Cortex of kidney (tissue), 1 donor: ENCODE results near the gene MRPL20.
"Not testable (repeated sequence)": the region's sequence is repeated elsewhere in the genome, so short reads cannot be mapped to it uniquely, and the experiment has no call there.

Source experiments
- DNase-seq: peaks from one replicate; lab custom pipeline; 2025; lab: John Stamatoyannopoulos, UW

MRPL20 gene

DNA sequence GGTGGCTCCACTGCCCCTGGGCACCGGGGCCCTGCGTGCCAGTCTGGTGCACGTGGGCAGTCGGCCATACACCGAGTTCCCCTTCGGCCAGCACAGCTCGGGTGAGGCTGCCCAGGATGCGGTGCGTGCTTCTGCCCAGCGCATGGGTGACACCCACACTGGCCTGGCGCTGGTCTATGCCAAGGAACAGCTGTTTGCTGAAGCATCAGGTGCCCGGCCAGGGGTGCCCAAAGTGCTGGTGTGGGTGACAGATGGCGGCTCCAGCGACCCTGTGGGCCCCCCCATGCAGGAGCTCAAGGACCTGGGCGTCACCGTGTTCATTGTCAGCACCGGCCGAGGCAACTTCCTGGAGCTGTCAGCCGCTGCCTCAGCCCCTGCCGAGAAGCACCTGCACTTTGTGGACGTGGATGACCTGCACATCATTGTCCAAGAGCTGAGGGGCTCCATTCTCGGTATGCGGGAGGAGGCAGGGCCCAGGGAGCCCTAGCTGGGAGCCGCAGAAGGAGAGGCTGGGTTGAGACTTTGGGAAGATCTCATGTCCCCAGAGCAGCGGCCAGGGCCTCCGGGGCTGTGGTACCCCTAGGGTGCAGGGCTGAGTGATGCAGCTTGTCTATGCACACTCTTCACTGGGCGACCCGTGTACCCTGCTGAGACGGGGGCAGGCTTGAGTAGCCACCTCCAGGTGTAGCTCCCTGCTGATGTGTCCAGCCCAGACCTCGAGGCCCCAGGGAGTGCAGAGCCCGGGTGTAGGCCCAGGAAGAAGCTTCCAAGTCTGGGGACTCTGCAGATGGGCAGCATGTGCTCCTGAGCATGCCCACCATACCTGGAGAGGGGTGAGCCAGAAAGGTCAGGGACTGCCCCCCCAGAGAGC is 30.2 kb upstream of the MRPL20 start:
- DNase-seq = no peak

DNA sequence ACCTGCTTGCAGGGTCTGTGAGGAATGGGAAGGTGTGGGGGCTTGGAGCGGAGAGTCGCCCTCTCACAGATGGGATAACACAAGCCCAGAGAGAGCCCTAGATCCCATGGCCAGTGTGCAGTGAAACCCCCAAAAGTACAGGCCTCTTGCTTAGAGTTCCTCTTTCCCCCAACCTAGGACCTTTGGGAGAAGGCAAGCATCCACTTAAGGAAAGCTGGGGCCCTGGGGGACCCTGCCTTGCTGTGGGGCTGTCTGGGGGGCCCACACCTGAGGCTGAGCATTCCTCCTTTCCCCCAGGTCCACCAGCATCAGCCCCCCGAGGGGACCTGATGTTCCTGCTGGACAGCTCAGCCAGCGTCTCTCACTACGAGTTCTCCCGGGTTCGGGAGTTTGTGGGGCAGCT is 29.5 kb upstream of the MRPL20 start:
- no peak for DNase-seq

DNA sequence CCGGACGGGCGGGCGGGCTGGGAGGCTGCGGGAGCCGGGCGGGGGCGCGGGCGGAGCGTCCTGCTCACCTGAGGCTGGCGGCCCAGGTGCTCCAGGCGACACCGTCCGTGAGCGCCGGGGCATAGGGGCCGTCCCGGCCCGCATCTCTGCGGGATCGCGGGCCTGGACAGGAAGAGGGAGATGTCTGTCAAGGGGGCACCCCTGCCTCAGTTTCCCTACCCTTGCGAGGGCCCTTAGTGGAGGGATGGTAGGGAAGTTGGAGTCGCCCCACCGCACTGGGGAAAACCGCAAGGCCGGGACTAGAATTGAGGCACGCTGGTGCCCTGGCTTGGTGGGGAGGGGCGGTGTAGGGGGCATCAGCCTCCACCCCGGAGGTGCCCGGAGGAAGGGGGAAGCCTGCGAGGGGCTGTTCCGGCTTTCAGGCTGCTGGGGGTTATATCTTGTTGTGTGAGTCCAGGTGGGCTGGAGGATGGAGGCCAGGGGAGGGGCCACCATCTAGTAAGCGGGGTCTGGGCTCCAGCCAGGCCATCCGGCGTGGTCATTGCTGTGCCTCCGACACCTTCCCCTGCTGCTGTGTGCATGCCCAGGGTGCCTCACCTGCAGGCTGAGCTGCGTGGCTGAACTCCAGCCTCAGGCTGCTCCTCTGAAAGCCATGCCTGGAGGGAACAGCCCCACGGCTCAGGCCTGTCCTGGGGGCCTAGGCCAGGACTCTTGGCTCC is 29.0 kb upstream of the MRPL20 start:
- no peak for DNase-seq

DNA sequence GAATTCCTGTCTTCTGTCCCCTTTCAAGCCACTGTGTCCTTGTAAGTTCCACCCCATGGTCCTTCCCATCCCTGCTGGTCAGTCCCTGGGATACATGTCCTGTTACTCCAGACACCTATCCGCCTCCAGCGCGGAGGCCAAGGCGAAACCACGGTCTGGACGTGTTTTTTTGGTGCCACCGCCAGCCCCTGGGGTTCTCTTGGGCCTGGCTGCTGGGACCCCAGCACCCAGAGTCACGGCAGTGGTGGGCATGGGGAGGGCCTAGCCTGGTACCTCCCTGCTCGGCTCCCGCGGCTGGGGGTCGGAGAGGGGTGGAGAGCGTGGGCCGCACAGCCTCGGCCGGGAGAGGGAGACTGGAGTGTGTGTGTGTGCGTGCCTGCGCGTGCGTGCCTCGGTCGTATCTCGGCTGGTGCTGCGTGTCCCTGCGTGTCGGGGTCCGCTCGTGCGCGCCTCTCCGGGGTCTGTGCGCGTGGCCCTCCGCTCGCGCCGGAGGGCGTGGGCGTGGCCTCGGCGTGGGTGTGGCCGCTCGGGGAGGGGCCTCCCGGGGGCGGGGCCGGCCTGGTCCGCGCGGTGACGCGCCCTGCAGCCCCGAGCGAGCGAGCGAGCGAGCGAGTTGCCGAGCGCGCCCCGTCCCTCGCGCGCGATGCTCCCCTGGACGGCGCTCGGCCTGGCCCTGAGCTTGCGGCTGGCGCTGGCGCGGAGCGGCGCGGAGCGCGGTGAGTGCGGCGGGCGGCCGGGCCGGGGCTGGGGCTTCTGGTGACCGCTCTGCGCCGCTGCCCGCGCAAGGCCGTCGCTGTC is 28.2 kb upstream of the MRPL20 start, which contains the start of gene VWA1:
Gene VWA1, plus strand, starts transcription at position 585 of the 798 bp plus-strand sequence. Its CDS starts 59 bp downstream, at position 644.
- no peak for DNase-seq

DNA sequence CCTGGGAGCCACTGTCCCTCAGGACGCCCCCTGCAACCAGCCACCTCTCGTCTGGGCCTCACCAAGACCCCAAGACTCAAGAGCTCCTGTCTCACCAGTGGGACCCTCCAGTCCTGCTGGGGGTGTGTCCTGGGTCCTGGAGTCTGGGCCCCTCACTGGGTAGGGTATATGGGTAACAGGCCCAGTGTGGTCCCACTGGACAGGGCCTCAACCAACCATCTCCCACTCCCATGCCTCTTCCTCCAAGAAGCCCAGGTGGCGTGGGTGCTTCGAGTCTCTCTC is 27.7 kb upstream of the MRPL20 start:
- DNase-seq = no peak

DNA sequence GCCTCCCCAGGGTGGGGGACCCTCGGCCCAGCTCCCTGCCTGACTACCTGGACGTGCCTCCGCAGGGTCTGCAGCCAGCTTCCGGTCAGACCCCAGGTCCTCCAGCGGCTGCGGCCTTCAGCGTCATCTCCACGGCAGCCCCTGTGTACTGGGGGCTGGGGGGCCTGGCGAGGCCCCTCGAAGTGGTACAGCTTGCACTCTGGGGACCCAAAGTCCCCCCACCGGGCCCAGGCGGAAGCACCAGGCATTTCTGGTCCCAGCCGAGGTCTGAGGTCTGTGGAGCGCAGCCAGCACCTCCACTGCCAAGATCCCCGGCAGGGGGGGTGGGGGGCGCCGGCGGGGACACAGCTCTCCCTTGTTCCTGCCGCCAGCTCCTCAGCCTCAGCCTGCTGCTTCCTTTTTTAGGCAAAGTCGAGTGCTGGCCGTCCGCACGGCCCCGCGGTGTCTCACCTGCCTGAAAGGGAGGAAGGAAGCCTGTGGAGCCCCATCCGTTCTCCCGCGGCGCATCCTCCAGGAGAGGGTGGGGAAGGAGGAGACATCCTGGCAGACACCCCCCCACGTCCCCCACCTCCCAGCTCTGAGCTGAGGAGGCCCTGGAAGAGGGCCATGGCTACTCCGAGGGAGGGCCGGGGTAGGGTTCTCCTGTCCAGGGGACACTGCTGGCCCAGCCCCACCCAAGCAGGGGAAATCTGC is 27.2 kb upstream of the MRPL20 start:
- DNase-seq = no peak

DNA sequence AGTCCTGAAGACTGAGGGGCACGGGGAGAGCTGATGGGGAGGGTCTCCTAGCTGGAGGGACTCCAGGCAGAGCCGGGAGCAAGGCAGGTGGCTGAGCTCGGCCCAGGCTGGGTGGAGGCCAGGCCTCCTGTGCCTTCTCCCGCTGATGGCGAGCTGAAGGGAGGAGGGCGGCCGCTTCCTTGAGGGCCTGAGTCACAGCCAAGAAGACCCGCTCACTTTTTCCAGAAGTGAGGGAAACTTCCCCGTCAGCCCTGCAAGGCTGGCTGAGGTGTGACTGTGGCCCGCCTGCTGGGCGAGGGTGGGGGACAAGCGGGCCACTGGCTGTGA is 26.7 kb upstream of the MRPL20 start:
- no peak for DNase-seq

DNA sequence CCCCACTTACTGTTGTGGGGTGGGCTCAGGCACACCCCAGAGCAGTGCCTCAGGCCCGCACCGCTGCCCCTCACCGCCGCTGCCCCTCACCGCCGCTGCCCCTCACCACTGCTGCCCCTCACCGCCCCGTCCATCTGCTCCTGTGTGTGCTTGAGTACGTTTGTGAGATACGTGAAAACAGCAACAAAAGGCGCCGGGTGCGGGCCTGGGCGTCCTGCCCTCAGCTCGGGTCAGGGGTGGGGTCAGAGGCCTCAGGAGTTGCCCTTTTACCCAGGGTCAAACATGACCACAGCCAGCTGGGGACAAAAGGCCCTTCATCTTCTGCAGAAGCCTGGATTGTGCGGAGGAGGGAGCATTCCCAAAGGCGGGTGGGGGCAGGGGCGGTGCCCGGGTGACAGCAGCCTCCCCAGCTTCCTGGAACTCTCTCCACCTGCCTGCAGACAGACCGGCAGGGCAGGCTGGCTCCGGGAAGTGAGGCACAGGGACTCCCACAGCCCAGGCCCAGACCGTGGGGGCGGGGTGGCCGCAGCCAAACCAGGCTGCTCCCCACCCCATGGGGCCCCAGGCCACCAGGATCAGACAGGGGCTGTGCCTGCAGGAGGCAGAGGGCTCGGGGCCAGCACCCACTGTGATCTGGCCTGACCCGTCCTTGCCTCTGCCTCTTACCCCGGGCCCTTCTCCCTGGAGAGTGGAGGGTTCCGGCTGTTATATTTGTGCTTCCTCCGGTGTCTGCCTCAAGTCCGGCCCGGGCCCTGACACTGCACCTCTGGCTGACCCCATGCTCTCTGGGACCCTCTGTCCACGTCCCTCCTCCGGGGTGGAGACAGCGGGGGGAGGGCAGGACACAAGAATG is 26.1 kb upstream of the MRPL20 start:
- no peak for DNase-seq

DNA sequence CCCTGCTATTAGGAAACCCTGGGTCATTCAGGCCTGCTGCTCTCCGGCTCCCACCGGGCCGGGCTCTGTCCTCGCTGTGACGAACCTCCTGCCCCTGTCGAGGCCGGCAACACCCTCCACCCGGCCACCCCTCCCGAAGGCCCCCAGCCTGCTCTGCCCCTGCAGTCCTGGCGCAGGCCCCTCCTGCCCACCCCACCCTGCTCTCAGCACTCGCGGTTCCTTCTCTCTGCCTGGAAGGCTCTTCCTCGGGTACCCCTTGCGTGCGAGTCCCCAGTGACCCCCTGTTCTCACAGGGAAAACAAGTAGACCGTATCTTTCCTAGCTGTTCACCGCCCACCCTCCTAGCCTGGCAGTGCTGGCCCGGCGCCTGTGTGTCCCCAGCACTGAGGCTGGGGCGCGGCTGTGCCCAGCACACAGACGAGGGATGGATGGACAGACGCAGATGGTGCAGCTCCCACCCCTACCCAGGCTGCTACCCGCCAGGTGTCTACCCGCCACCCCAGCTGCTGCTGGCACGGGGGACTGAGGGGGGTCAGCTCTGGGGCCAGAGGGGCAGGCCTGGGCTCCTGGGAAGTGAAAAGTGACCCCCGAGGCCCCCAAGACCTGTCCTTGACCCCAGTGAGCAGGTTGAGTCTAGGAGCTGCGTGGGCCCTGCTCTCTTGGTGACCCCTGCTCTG is 25.3 kb upstream of the MRPL20 start:
- no peak for DNase-seq

DNA sequence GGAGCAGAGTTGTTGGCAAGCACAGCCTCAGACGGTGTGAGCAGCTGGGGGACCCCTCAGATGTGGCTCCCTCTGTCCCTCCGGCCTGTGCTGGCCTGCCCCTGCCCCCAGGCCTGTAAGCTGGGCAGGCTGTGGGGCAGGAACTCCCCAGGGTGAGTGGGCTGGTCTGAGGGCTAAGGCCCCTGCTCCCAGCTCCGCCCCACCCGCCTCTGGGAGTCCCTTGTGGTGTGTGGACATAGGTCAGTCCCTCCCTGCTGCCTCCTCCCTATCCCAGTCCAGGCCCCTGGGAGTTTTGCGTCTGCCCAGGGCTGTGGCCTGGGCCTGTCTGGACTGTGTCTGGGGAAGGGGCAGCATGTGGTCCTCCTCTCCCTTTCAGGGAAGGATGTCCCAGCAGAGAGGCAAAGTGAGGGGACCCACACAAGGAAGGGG is 24.8 kb upstream of the MRPL20 start:
- no peak for DNase-seq

DNA sequence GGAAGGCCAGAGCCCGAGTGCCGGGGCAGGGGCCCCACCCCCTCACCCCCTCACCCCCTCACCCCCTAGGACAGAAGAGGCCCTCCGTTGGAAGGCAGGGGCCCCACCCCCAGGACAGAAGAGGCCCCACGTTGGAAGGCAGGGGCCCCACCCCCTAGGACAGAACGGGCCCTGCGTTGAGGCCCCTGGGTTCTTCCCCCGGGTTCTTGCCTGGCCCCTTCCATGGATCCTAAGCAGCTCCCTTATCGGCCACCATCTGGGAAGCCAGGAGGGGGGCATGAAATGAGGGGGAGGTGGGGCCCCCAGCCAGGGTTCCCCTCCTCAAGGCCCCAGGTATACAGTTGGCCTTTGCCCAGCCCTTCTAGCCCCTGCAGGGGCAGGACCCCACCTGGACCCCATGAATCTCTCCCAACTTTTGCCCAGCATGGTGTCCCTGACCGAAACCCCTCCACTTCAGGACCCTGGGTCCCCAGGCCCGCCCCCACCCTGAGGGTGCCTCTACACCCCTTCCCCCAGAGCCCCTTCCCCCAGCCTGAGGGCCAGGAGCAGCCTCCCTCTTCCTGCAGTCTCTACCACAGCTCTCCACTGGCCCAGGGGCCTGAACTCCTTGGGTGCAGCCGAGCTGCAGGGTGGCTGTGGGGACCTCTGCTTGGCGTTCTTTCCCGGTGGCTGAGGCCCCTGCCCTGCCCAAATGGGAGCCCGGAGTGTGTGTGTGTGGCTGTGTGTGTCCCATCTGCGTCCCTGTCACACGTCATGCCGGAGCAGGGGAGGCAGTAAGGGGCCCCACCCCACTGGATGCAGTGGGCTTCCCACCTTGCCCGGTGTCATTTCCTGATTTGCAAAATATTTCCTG is 24.1 kb upstream of the MRPL20 start:
- no peak for DNase-seq

DNA sequence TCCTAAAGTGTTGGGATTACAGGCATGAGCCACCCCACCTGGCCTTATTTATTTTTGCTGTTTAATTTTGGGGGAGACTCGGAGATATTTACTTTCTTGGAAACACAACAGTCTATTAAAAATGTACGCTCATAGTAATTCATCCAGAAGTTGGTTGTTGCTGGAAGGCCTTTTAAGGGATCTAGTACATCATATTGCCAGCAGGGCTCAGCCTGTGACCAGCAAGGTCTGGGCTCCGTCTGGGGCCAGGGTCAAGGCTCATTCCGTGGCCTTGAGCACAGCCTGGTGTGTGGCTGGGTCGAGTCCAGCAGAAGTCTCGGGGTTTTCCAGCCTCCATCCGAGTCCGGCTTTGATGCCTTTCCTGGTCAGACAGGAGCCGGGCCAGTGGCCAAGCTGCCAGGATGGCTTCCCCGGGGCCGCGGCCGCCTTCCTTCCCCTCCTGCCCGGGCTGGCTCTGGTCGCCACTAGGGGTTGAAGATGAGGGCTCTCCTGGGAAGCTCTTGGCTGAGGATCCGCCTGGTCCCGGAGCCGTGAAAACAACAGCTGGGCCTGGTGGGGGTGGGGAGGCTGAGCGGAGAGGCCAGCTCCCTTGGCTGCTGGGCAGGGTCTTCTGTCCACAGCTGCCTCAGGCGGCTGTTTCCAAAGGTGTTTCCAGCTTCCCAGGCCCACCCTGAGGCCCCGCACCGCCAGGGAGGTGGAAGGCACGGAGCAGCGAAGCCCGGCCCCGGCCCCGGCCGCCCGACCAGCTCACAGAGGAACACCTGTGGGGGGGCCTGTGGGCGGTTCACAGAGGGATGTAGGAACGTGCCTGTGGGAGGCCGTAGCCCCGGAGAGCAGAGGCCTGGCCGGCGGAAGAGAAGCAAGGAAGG is 23.3 kb upstream of the MRPL20 start:
- no peak for DNase-seq

DNA sequence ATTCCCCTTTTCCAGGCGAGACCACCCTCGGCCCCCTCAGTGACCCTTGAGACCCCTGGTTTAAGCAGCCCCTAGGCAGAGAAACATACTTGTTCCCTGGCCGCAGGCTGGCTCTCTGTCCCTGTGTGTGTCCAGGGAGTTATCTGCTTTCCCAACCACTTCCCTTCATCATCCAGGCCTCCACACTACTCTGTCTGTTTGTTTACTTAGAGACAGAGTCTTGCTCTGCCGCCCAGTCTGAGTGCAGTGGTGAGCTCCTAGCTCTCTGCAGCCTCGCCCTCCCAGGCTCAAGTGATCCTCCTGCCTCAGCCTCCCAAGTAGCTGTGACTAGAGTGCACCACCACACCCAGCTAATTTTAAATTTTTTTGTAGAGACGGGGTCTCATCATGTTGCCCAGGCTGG is 22.6 kb upstream of the MRPL20 start:
- no peak for DNase-seq

DNA sequence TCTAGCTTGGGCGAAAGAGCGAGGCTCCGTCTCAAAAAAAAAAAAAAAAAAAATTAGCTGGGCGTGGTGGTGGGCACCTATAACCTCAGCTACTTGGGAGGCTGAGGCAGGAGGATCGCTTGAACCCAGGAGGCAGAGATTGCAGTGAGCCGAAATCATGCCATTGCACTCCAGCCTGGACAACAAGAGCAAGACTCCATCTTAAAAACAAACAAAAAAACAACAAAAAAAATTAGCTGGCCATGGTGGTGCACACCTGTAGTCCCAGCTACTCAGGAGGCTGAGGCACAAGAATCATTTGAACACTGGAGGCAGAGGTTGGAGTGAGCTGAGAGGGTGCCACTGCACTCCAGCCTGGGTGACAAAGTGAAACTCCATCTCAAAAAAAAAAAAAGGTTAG is 21.9 kb upstream of the MRPL20 start:
- DNase-seq = not testable (repeated sequence)

DNA sequence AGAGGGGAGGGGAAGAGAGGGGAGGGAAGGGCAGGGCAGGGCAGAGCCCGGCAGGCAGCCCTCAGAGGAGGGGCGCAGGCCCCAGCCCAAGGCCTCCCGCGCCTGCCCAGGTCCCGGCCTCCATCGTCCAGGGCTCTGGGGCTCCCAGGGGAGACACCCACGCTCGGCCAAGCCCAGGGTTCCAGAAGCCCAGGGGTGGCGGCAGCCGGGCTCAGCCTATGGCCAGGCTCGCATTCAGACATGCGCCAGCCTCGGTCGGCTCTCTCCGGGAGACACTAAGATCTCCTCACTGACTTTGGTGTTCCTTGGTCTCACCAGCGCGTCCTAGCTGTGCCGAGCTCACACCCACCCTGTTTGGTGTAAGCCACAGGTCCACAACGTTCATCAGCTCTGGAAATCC is 21.1 kb upstream of the MRPL20 start:
- no peak for DNase-seq

DNA sequence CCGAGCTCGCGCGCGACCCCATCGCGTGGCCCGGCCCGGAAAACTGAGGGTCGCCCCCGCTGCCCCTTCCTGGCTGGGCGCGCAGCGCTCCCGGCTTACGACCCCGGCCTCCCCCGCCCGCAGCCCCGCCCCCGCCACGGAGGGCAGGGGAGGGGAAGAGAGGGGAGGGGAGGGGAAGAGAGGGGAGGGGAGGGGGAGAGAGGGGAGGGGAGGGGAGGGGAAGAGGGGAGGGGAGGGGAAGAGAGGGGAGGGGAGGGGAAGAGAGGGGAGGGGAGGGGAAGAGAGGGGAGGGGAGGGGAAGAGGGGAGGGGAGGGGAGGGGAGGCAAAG is 20.7 kb upstream of the MRPL20 start:
- no peak for DNase-seq

DNA sequence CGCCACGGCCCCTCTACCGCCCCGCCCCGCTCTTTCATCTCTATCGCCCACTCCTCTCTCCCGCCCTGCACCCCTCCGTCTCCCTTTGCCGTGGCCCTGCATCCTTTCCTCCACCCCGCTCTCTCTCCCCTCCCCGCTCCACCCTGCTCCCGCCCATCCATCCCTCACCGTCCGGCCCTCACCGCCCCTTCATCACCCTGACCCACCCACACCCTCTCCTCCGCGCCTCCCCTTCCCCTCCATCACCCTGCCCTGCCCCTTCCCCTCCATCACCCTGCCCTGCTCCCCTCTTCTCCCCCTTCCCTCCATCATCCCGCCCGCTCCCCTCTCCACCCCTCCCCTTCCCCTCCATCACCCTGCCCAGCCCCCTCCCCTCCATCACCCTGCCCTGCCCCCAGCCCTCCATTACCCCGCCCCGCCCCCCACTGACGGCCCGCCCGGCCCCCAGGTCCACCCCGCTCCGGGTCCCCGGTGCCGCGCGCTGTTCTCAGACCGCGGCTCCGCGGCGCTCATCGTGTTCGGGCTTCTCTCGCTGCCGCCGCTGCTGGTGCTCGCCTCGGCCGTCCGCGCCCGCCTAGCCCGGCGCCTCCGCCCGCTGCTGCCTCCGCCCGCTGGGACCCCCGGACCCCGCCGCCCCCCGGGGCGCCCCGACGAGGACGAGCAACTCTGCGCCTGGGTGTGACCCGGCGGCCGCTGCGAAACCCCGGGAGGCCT is 20.2 kb upstream of the MRPL20 start:
- DNase-seq = no peak

DNA sequence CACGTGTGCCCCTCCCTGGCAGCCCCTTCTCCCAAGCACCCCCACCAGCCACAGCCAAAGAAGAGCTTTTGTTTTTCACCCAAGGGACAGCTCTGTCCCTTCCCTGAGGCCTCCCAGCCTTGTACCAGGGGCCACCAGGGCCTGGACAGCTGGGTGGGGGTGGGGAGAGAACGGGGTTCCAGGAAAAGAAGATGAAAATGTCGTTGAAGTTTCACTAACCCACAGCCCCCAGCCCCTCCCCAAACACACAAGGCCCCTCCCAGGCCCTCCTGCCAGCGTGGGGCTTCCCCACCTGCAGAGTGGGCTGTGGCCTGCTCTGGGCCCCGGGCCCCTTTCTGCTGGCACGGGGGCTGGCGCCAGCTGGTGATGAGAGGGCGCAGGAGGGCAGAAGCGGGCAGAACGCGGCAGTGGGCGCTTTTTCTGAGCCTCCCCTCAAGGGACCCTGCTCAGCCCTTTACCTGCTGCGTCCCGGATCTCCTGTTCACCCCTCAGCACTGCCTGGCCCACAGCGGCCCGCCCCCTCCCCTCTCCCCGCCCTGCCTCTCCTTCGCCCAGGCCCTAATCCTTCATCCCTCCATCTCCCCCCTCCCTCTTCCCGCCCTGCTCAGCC is 19.5 kb upstream of the MRPL20 start:
- no peak for DNase-seq
